Stimulated activated CD8-positive, alpha-beta memory T cell treated with anti-CD3 and anti-CD28 coated beads, Interleukin-12 subunit alpha, Interleukin-12 subunit beta, amount 100 ng/mL, for 24 hours (primary cell): Measurements from ENCODE around the gene GBP4.
"Not testable (repeated sequence)": the region's sequence is repeated elsewhere in the genome, so short reads cannot be mapped to it uniquely, and the experiment has no call there.

Source experiments
- DNase-seq: peaks from one replicate; pipeline ENCODE4 v3.0.0-alpha.2; 2020; ENCODE audit errors: extremely low read depth

Gene GBP4

GRCh38 chr1:89198491-89199072 is at the start of gene GBP4:
Gene GBP4, minus strand, starts transcription at chr1:89198942. Its CDS starts 108 bp downstream, at chr1:89198834.
- no peak for DNase-seq

- DNase-seq, result no peak
Observed at GRCh38 chr1:89243046-89243445, 44.3 kb upstream of the GBP4 start.

- DNase-seq, result no peak
Observed at GRCh38 chr1:89221341-89221740, 22.6 kb upstream of the GBP4 start.

GRCh38 chr1:89219851-89220250 is 21.1 kb upstream of the GBP4 start:
- DNase-seq, result not testable (repeated sequence)

GRCh38 chr1:89218941-89219340 is 20.2 kb upstream of the GBP4 start:
- not testable (repeated sequence) for DNase-seq

- no peak for DNase-seq
Observed at GRCh38 chr1:89213347-89213746, 14.6 kb upstream of the GBP4 start.

GRCh38 chr1:89211035-89211634 is 12.4 kb upstream of the GBP4 start:
- no peak for DNase-seq

- no peak for DNase-seq
Observed at GRCh38 chr1:89206373-89206772, 7.6 kb upstream of the GBP4 start.

- DNase-seq, result no peak
Observed at GRCh38 chr1:89203166-89203565, 4.4 kb upstream of the GBP4 start.

GRCh38 chr1:89201106-89201794 is 2.5 kb upstream of the GBP4 start:
- no peak for DNase-seq

GRCh38 chr1:89200663-89201062 is 1.9 kb upstream of the GBP4 start:
- no peak for DNase-seq

- no peak for DNase-seq
Observed at GRCh38 chr1:89199525-89200031, 836 bp upstream of the GBP4 start.

GRCh38 chr1:89198081-89198480 is 661 bp downstream of the GBP4 start:
- DNase-seq, result no peak

- DNase-seq, result no peak
Observed at GRCh38 chr1:89195476-89195875, 3.3 kb downstream of the GBP4 start.

GRCh38 chr1:89191314-89191713 is 7.4 kb downstream of the GBP4 start:
- no peak for DNase-seq

- no peak for DNase-seq
Observed at GRCh38 chr1:89190017-89190416, 8.7 kb downstream of the GBP4 start.

GRCh38 chr1:89179343-89179742 is 19.4 kb downstream of the GBP4 start:
- DNase-seq, result no peak

GRCh38 chr1:89176971-89177370 is 21.8 kb downstream of the GBP4 start:
- no peak for DNase-seq

- DNase-seq, result no peak
Observed at GRCh38 chr1:89175601-89176256, 23.0 kb downstream of the GBP4 start, which contains the start of gene GBP7. Gene GBP7, minus strand, starts transcription at chr1:89176003. Its CDS starts 4,068 bp downstream, at chr1:89171935.

GRCh38 chr1:89174491-89174890 is 24.3 kb downstream of the GBP4 start:
- DNase-seq, result no peak

- no peak for DNase-seq
Observed at GRCh38 chr1:89172468-89173143, 26.1 kb downstream of the GBP4 start.

- DNase-seq, result no peak
Observed at GRCh38 chr1:89171067-89171438, 27.7 kb downstream of the GBP4 start.
